Measurements from ENCODE around the gene CHP2. TPM values are rescaled to one million over a fixed set of nuclear protein-coding genes. Genes with fewer than 3 reads are reported as not detected.
"Not testable (repeated sequence)": the region's sequence is repeated elsewhere in the genome, so short reads cannot be mapped to it uniquely, and the experiment has no call there.

The CHP2 gene
- total RNA-seq, 1 donor from 2014 or later, result 0.17 TPM

GRCh38 chr16:23710504-23710903, 44.3 kb upstream of the CHP2 start:
- Mint-ChIP-seq H3K9me3 (no peaks in the 10 kb centered on the region), H3K4me1 (ENCODE audit: unreplicated experiment) (no peaks in the 10 kb centered on the region), H3K27me3 (peaks cover 53% of the 10 kb centered on the region), H3K27ac (no peak overlapping the region), H3K36me3 (no peaks in the 10 kb centered on the region), H3K4me3 (no peak overlapping the region)
- DNase-seq (ENCODE audit: extremely low spot score, unreplicated experiment), result no peak
- TF ChIP-seq CTCF (conservative IDR thresholded peaks at IDR 0.05), result no peak

- H3K4me3 Mint-ChIP-seq, result no peak overlapping the region
- no peaks in the 10 kb centered on the region for H3K36me3 Mint-ChIP-seq
- DNase-seq (ENCODE audit: extremely low spot score, unreplicated experiment), result no peak
- no peak for TF ChIP-seq CTCF (conservative IDR thresholded peaks at IDR 0.05)
- peaks cover 61% of the 10 kb centered on the region for H3K27me3 Mint-ChIP-seq
- H3K9me3 Mint-ChIP-seq, result no peaks in the 10 kb centered on the region
- no peaks in the 10 kb centered on the region for H3K4me1 Mint-ChIP-seq (ENCODE audit: unreplicated experiment)
- H3K27ac Mint-ChIP-seq, result no peak overlapping the region
Measured at GRCh38 chr16:23711785-23712184, 43.0 kb upstream of the CHP2 start.

GRCh38 chr16:23712976-23713375, 41.9 kb upstream of the CHP2 start, which contains the start of gene ERN2:
ERN2 (minus strand) TSS chr16:23713222; CDS start chr16:23713187, 35 bp downstream.
- Mint-ChIP-seq H3K4me1 (ENCODE audit: unreplicated experiment) (no peaks in the 10 kb centered on the region), H3K9me3 (no peaks in the 10 kb centered on the region), H3K36me3 (no peaks in the 10 kb centered on the region), H3K27me3 (peaks cover 70% of the 10 kb centered on the region), H3K4me3 (no peak within 1 kb of the TSS), H3K27ac (no peak within 1 kb of the TSS)
- DNase-seq (ENCODE audit: extremely low spot score, unreplicated experiment), result no peak
- TF ChIP-seq CTCF (conservative IDR thresholded peaks at IDR 0.05), result no peak

GRCh38 chr16:23716484-23716883, 38.3 kb upstream of the CHP2 start:
- TF ChIP-seq CTCF (conservative IDR thresholded peaks at IDR 0.05), result no peak
- peaks cover 54% of the 10 kb centered on the region for H3K27me3 Mint-ChIP-seq
- no peaks in the 10 kb centered on the region for H3K36me3 Mint-ChIP-seq

GRCh38 chr16:23722613-23723240, 32.1 kb upstream of the CHP2 start:
- peaks cover 14% of the 10 kb centered on the region for H3K27me3 Mint-ChIP-seq
- not testable (repeated sequence) for H3K9me3 Mint-ChIP-seq; DNase-seq (ENCODE audit: extremely low spot score, unreplicated experiment); H3K27ac Mint-ChIP-seq; H3K4me3 Mint-ChIP-seq; H3K36me3 Mint-ChIP-seq; H3K4me1 Mint-ChIP-seq (ENCODE audit: unreplicated experiment)

More at GRCh38 chr16:23716484-23716883, 38.3 kb upstream of the CHP2 start:
- H3K27ac Mint-ChIP-seq, result no peak overlapping the region
- no peaks in the 10 kb centered on the region for H3K4me1 Mint-ChIP-seq (ENCODE audit: unreplicated experiment)
- H3K4me3 Mint-ChIP-seq, result no peak overlapping the region
- DNase-seq (ENCODE audit: extremely low spot score, unreplicated experiment), result no peak
- H3K9me3 Mint-ChIP-seq, result no peaks in the 10 kb centered on the region

GRCh38 chr16:23724096-23724784, 30.6 kb upstream of the CHP2 start:
- H3K4me1 Mint-ChIP-seq (ENCODE audit: unreplicated experiment), result peaks cover 5% of the 10 kb centered on the region
- peaks cover 8% of the 10 kb centered on the region for H3K27me3 Mint-ChIP-seq
- no peak for TF ChIP-seq CTCF (conservative IDR thresholded peaks at IDR 0.05)
- no peaks in the 10 kb centered on the region for H3K36me3 Mint-ChIP-seq
- no peak overlapping the region for H3K4me3 Mint-ChIP-seq
- no peak overlapping the region for H3K27ac Mint-ChIP-seq
- no peak for DNase-seq (ENCODE audit: extremely low spot score, unreplicated experiment)
- peaks cover 8% of the 10 kb centered on the region for H3K9me3 Mint-ChIP-seq

All from type B pancreatic cell (in vitro differentiated cells).